ENCODE data around the gene METTL4.

The METTL4 gene

GRCh38 chr18:2571200-2572170, at the start of gene METTL4, which contains the start of gene NDC80:
METTL4 (minus strand) TSS chr18:2571505; CDS start chr18:2567216, 4,289 bp downstream.
NDC80 (plus strand) TSS chr18:2571557; CDS start chr18:2572986, 1,429 bp downstream.
- DNase-seq (ENCODE audit: low read depth, low spot score) = peak; percentile 36
- peak within 1 kb of the TSS; percentile 67 for H3K4me3 ChIP-seq (ENCODE audit: low read depth, low read length)
- CTCF ChIA-PET = no interaction called here
- POLR2A ChIA-PET = interaction anchor here (0.6 to 1.2 kb wide), 2 partner anchors 9 to 676 kb away, joined by 3 to 5 read pairs; partner anchors contain the start of gene MYL12A
- TF ChIP-seq, protein P1, sequence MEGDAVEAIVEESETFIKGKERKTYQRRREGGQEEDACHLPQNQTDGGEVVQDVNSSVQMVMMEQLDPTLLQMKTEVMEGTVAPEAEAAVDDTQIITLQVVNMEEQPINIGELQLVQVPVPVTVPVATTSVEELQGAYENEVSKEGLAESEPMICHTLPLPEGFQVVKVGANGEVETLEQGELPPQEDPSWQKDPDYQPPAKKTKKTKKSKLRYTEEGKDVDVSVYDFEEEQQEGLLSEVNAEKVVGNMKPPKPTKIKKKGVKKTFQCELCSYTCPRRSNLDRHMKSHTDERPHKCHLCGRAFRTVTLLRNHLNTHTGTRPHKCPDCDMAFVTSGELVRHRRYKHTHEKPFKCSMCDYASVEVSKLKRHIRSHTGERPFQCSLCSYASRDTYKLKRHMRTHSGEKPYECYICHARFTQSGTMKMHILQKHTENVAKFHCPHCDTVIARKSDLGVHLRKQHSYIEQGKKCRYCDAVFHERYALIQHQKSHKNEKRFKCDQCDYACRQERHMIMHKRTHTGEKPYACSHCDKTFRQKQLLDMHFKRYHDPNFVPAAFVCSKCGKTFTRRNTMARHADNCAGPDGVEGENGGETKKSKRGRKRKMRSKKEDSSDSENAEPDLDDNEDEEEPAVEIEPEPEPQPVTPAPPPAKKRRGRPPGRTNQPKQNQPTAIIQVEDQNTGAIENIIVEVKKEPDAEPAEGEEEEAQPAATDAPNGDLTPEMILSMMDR (IDR thresholded peaks at IDR 0.05; ENCODE audit: insufficient read depth, low read length, missing control alignments) = no peak

DNA sequence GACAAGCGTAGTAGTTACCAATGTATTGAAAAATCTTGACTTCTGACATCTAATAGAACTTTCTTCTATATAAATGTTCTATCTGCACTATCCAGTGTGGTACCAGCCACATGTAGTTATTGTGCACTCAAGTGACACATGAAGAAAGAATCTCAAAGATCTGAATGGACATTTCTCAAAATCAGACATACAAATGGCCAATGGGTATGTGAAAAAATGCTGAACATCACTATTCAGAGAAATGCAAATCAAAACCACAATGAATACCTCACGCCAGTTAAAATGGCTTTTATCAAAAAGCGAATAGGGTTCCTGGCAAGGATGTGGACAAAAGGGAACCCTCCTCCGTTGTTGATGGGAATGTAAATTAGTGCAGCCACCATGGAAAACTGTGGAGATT, 46.7 kb upstream of the METTL4 start:
- ChIA-PET CTCF (no interaction called here), POLR2A (no interaction called here)
- H3K4me3 ChIP-seq (ENCODE audit: low read depth, low read length) = no peak overlapping the region
- TF ChIP-seq, protein P1 (IDR thresholded peaks at IDR 0.05; ENCODE audit: insufficient read depth, low read length, missing control alignments) = no peak
- no peak for DNase-seq (ENCODE audit: low read depth, low spot score)

DNA sequence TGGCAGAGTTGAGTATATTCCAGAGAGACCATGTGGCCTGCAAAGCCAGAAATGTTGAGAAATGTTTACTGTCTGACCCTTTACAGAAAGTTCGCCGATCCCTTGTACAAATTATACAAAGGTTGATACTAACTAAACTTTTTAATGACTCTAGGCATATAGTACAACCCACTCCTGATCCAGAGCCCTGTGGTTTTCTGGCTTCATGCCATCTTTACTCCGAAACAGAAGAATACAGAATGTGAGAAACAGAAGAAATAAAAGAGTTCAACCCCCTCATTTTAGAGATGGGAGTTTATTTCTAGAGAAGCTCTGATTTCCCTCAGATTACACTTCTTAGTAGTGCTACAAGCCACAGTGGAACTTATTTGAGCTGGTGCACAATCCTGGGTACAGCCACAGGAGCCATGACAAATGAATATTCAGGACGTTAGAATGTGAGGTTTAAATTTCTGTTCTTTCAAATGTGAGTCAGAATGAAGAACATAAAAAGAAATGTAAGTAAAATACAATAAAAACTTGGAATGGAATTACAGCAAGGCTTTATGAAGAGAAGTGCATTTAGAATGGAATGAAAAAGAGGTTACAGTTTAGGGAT, 46.2 kb upstream of the METTL4 start:
- DNase-seq (ENCODE audit: low read depth, low spot score) = no peak
- TF ChIP-seq, protein P1 (IDR thresholded peaks at IDR 0.05; ENCODE audit: insufficient read depth, low read length, missing control alignments) = no peak
- H3K4me3 ChIP-seq (ENCODE audit: low read depth, low read length) = no peak overlapping the region
- POLR2A ChIA-PET = no interaction called here
- CTCF ChIA-PET = no interaction called here

DNA sequence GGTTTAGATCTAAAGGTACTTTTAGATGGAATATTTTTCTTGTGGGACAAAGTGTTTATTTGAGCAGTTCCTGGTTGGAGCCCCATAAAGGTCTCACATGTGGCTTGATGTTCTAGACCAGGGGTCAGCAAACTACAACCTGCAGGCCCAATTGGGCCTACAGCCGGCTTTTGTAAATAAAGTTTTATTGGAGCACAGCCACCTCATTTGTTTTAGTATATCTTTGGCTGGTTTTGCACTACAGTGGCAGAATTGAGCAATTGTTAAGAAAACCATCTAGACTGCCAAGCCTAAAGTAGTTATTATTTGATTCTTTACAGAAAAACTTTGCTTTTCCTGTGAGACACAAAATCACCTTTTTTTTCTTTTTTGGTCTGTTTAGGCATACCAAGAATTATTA, 41.7 kb upstream of the METTL4 start:
- ChIA-PET CTCF (no interaction called here), POLR2A (no interaction called here)
- DNase-seq (ENCODE audit: low read depth, low spot score) = no peak
- TF ChIP-seq, protein P1 (IDR thresholded peaks at IDR 0.05; ENCODE audit: insufficient read depth, low read length, missing control alignments) = no peak
- no peak overlapping the region for H3K4me3 ChIP-seq (ENCODE audit: low read depth, low read length)

DNA sequence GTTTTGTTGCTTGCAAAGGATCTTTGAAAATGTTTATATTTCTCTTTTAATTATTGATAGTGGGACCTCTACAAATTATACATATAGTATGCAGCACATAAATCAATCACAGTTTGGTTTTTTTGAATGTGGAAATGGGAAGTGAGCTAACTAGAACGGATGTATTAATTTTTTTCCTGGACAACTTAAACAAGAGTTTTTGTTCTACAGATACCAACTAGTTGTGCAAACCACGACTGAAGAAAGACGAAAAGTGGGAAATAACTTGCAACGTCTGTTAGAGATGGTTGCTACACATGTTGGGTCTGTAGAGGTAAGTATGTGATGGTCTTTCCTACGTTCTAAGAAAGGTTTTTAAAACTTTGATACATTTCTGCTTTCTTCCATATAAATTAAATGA, 39.2 kb upstream of the METTL4 start:
- CTCF ChIA-PET = no interaction called here
- DNase-seq (ENCODE audit: low read depth, low spot score) = no peak
- POLR2A ChIA-PET = no interaction called here
- H3K4me3 ChIP-seq (ENCODE audit: low read depth, low read length) = no peak overlapping the region
- TF ChIP-seq, protein P1 (IDR thresholded peaks at IDR 0.05; ENCODE audit: insufficient read depth, low read length, missing control alignments) = no peak

DNA sequence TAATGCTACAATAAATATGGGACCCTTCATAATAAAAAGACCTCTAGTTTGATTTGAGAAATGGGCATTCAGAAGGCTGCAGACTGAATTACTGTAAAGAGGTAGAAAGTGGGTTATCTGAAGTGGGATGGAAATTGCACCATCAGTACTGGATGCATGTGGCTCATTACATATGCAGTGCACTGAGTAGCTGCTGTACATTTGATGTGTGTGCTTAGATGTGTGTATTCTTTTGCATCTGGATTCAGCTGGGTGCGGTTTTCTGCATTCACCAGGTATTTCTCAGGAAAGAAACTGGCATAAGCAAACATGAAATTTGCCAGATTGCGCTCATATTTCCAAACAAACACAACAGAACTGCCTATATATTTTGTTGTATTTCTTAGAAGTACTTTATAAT, 38.3 kb upstream of the METTL4 start:
- no peak overlapping the region for H3K4me3 ChIP-seq (ENCODE audit: low read depth, low read length)
- CTCF ChIA-PET = interaction anchor here (1.2 kb wide), 1 partner anchor 10 kb away, joined by 4 read pairs; no protein-coding TSS in a partner anchor
- DNase-seq (ENCODE audit: low read depth, low spot score) = no peak
- TF ChIP-seq, protein P1 (IDR thresholded peaks at IDR 0.05; ENCODE audit: insufficient read depth, low read length, missing control alignments) = no peak
- POLR2A ChIA-PET = no interaction called here
